ENCODE results near the gene CPO.

Gene CPO

GRCh38 chr2:206920951-206921350, 18.4 kb upstream of the CPO start:
- H3K4me3 ChIP-seq (ENCODE audit: low read depth, low read length), result no peak overlapping the region
- no peak for DNase-seq (ENCODE audit: low read depth)
- TF ChIP-seq POLR2A (IDR thresholded peaks at IDR 0.05; ENCODE audit: extremely low read depth, insufficient read length) (no peak), CTCF (IDR thresholded peaks at IDR 0.05; ENCODE audit: low read depth, low read length) (no peak), MYC (IDR thresholded peaks at IDR 0.05; ENCODE audit: low read depth, low read length) (no peak), MAX (IDR thresholded peaks at IDR 0.05; ENCODE audit: low read depth, low read length) (no peak)

DNA sequence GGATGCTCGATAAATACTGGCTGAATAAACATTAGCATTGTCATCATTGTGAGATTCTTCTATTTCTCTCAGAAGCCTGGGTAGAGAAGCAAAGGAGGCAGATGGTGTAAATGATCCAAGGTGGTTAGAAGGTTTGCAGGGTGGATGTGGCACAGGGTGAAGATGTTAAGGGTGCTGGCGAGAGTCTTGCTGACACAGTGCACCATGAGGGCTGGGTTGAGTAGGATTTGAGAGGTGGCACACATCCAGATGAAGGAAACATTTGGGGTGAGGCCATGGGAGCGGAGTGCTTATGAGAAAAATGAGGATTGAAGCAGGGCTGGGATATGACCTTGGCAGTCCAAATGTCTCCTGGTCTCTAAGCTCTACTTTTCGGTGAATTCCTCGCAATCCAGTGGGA, 17.8 kb upstream of the CPO start:
- TF ChIP-seq MAX (IDR thresholded peaks at IDR 0.05; ENCODE audit: low read depth, low read length) (no peak), CTCF (IDR thresholded peaks at IDR 0.05; ENCODE audit: low read depth, low read length) (no peak), POLR2A (IDR thresholded peaks at IDR 0.05; ENCODE audit: extremely low read depth, insufficient read length) (no peak), MYC (IDR thresholded peaks at IDR 0.05; ENCODE audit: low read depth, low read length) (no peak)
- no peak overlapping the region for H3K4me3 ChIP-seq (ENCODE audit: low read depth, low read length)
- no peak for DNase-seq (ENCODE audit: low read depth)

DNA sequence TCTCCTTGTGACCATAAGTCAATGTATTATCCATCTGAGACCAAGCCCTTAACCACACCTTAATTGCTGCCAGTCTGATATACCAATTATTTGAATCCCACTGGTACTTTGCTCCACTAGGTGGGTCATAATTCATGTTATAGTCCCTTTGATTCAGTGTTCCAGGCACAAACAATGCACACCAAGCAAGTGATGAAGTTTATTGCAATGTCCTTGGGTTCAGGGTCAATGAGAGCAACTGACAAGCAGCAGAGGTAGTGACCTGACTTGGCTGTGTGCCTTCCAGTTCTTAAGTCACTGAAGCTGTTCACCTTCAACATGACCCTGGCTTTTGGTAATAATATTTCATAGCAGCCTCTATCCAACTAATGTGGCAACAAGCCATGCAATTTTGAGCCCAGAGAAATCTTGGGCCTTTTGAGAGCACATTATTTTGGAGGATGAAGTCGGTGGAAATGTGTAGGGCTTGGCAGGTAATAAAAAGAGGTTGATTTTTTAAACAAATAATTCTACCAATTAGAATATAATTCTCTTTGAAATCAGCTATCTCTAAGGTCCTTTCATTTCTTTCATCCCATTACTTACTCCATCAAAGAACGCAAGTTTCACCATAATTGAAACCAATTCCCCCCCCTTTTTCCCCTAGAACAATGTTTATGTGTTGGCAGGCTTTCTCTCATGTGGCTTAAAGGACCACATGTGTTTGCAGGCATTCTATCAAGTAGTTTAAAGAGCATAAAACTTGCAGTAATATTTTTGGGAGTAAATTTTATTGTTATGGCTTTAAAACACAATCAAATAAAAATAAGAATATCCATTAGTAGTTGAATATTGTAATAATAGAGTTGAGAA, 3.1 kb upstream of the CPO start:
- no peak overlapping the region for H3K4me3 ChIP-seq (ENCODE audit: low read depth, low read length)
- DNase-seq (ENCODE audit: low read depth), result no peak
- TF ChIP-seq CTCF (IDR thresholded peaks at IDR 0.05; ENCODE audit: low read depth, low read length), result no peak
- TF ChIP-seq MAX (IDR thresholded peaks at IDR 0.05; ENCODE audit: low read depth, low read length), result no peak
- no peak for TF ChIP-seq MYC (IDR thresholded peaks at IDR 0.05; ENCODE audit: low read depth, low read length)
- no peak for TF ChIP-seq POLR2A (IDR thresholded peaks at IDR 0.05; ENCODE audit: extremely low read depth, insufficient read length)

DNA sequence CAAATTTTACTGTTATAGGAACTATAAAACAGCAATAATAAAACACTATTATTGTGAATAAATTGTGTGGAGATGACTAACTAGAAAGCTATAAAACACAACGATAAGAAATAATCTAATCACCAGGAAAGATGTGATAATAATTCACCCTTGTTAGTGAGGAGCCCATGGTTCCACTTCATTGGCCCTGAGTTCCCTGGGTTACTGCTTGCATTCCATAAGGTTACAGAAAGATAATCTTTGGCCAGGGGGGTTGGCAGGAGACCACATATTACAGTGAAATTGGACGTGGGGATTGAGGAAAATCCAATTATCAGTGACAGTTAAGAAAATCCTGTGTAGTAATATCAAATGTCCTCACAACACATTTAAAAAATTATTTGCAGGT, 2.5 kb upstream of the CPO start:
- no peak for DNase-seq (ENCODE audit: low read depth)
- TF ChIP-seq POLR2A (IDR thresholded peaks at IDR 0.05; ENCODE audit: extremely low read depth, insufficient read length) (no peak), CTCF (IDR thresholded peaks at IDR 0.05; ENCODE audit: low read depth, low read length) (no peak), MYC (IDR thresholded peaks at IDR 0.05; ENCODE audit: low read depth, low read length) (no peak), MAX (IDR thresholded peaks at IDR 0.05; ENCODE audit: low read depth, low read length) (no peak)

GRCh38 chr2:206937555-206937954, 1.8 kb upstream of the CPO start:
- no peak overlapping the region for H3K4me3 ChIP-seq (ENCODE audit: low read depth, low read length)
- no peak for TF ChIP-seq MAX (IDR thresholded peaks at IDR 0.05; ENCODE audit: low read depth, low read length)
- TF ChIP-seq MYC (IDR thresholded peaks at IDR 0.05; ENCODE audit: low read depth, low read length), result no peak
- TF ChIP-seq POLR2A (IDR thresholded peaks at IDR 0.05; ENCODE audit: extremely low read depth, insufficient read length), result no peak
- no peak for TF ChIP-seq CTCF (IDR thresholded peaks at IDR 0.05; ENCODE audit: low read depth, low read length)
- no peak for DNase-seq (ENCODE audit: low read depth)

More for the DNA sequence above, 2.5 kb upstream of the CPO start:
- H3K4me3 ChIP-seq (ENCODE audit: low read depth, low read length), result no peak overlapping the region

All from NB4 (cell line).